Measurements from ENCODE around the gene RASEF. TPM values are rescaled to one million over a fixed set of nuclear protein-coding genes. Genes with fewer than 3 reads are reported as not detected.

Gene RASEF
- total RNA-seq, 1 experiment from 2014 or later = 2.2 TPM

- no peak for TF ChIP-seq CTCF (conservative IDR thresholded peaks at IDR 0.05)
- Mint-ChIP-seq H3K9me3 (no peaks in the 10 kb centered on the region), H3K27me3 (ENCODE audit: low read depth) (no peaks in the 10 kb centered on the region), H3K4me3 (no peak overlapping the region), H3K36me3 (ENCODE audit: insufficient read depth in 1 of 3, low read depth in 3 of 3) (no peaks in the 10 kb centered on the region), H3K4me1 (no peaks in the 10 kb centered on the region), H3K27ac (no peak overlapping the region; a peak in 1 of 7 replicates)
- H3K9ac ChIP-seq (ENCODE audit: extremely low read depth, insufficient read length, low read length) = no peak overlapping the region
- no CpG with 5 or more reads among the region's 1 CpG for WGBS (ENCODE audit: extremely low coverage, insufficient read length, low lambda C conversion rate)
- no peak for DNase-seq
- no peak overlapping the region for H4K8ac ChIP-seq (replicated peaks; ENCODE audit: insufficient read length, low read depth, low read length)
- no peak overlapping the region for H2AFZ ChIP-seq (ENCODE audit: low read length)
- H4K20me1 ChIP-seq (ENCODE audit: control insufficient read depth, insufficient read depth, insufficient read length) = no peaks in the 10 kb centered on the region
- H3K18ac ChIP-seq (ENCODE audit: insufficient read length, low read depth, low read length) = no peak overlapping the region
- no peaks in the 10 kb centered on the region for H3K9me3 ChIP-seq (ENCODE audit: control insufficient read depth, low read depth, low read length)
- no peaks in the 10 kb centered on the region for H3K79me2 ChIP-seq (ENCODE audit: insufficient read depth, low read length)
- H2BK15ac ChIP-seq (ENCODE audit: low read depth, low read length) = no peak overlapping the region
- no peaks in the 10 kb centered on the region for H3K23me2 ChIP-seq (ENCODE audit: insufficient read length, low read depth, low read length, poor library complexity, severe bottlenecking)
- H2AK5ac ChIP-seq (ENCODE audit: insufficient read length, low read length) = no peak overlapping the region
- H3K14ac ChIP-seq (ENCODE audit: insufficient read depth, low read length) = no peak overlapping the region
- no peak overlapping the region for H2BK20ac ChIP-seq (ENCODE audit: low read depth, low read length, poor library complexity, severe bottlenecking)
- H3K56ac ChIP-seq (ENCODE audit: insufficient read length, low read depth, low read length) = no peak overlapping the region
- no peaks in the 10 kb centered on the region for H3K27me3 ChIP-seq (ENCODE audit: insufficient read depth, low read length)
- H2BK120ac ChIP-seq (ENCODE audit: low read depth, low read length, poor library complexity, severe bottlenecking) = no peak overlapping the region
- H3K27ac ChIP-seq (ENCODE audit: insufficient read length, low read depth, low read length) = no peak overlapping the region
- no peak overlapping the region for H2BK12ac ChIP-seq (ENCODE audit: insufficient read length, low read depth, low read length)
- no peak overlapping the region for H4K5ac ChIP-seq (ENCODE audit: insufficient read length, low read depth, low read length)
- H3K23ac ChIP-seq (ENCODE audit: insufficient read length, low read depth, low read length) = no peak overlapping the region
- no peaks in the 10 kb centered on the region for H3K4me1 ChIP-seq (ENCODE audit: insufficient read depth, low read length)
- H3K4ac ChIP-seq (ENCODE audit: low read depth, low read length) = no peak overlapping the region
- no peak overlapping the region for H2BK5ac ChIP-seq (ENCODE audit: insufficient read length, low read length)
- H3K79me1 ChIP-seq (ENCODE audit: insufficient read depth, low read depth, low read length, poor library complexity, severe bottlenecking) = no peaks in the 10 kb centered on the region
- no peak overlapping the region for H3K4me2 ChIP-seq (ENCODE audit: insufficient read depth, insufficient read length, low read length)
- no peak overlapping the region for H3T11ph ChIP-seq (ENCODE audit: low read length)
- no peak overlapping the region for H4K91ac ChIP-seq (ENCODE audit: insufficient read length, low read depth, low read length)
These were observed 28.9 kb downstream of the RASEF start for GRCh38 chr9:83034026-83034425.

Data from H9 (cell line).